ACC112 (cell line): ENCODE measurements around the gene HEXD.
"Not testable (repeated sequence)": the region's sequence is repeated elsewhere in the genome, so short reads cannot be mapped to it uniquely, and the experiment has no call there.

Experiments
- H2AFZ ChIP-seq: fragments of 200-600 bp; sonication (generic); one replicate; pipeline ENCODE4 v1.6.0; 2017; ENCODE audit warnings: antibody characterized with exemption, low read length; ENCODE audit not compliant: unreplicated experiment
- H3K27ac ChIP-seq: fragments of 200-600 bp; sonication (generic); 2 replicates; pipeline ENCODE4 v1.5.1; 2014; ENCODE audit warnings: low read depth, mild to moderate bottlenecking, antibody characterized with exemption, low read length, moderate library complexity
- H3K27me3 ChIP-seq: fragments of 200-600 bp; sonication (generic); 2 replicates; pipeline ENCODE4 v1.6.1; 2014; ENCODE audit warnings: mild to moderate bottlenecking, antibody characterized with exemption, low read length, moderate library complexity, mixed read lengths; ENCODE audit not compliant: insufficient read depth
- H3K36me3 ChIP-seq: fragments of 200-600 bp; sonication (generic); 2 replicates; pipeline ENCODE4 v1.6.1; 2016; ENCODE audit warnings: mild to moderate bottlenecking, antibody characterized with exemption, low read length, moderate library complexity, mixed read lengths; ENCODE audit not compliant: insufficient read depth
- H3K4me1 ChIP-seq: fragments of 200-600 bp; sonication (generic); one replicate; pipeline ENCODE4 v1.6.1; 2016; ENCODE audit warnings: low read length, mixed read lengths; ENCODE audit not compliant: insufficient read depth, unreplicated experiment, control insufficient read depth
- H3K4me3 ChIP-seq: fragments of 200-600 bp; sonication (generic); 2 replicates; pipeline ENCODE4 v1.5.1; 2014; ENCODE audit warnings: mild to moderate bottlenecking, low read depth, low read length
- H3K79me2 ChIP-seq: fragments of 200-600 bp; sonication (generic); one replicate; pipeline ENCODE4 v1.6.0; 2016; ENCODE audit warnings: low read length; ENCODE audit not compliant: control insufficient read depth, unreplicated experiment, insufficient read depth

HEXD gene

DNA sequence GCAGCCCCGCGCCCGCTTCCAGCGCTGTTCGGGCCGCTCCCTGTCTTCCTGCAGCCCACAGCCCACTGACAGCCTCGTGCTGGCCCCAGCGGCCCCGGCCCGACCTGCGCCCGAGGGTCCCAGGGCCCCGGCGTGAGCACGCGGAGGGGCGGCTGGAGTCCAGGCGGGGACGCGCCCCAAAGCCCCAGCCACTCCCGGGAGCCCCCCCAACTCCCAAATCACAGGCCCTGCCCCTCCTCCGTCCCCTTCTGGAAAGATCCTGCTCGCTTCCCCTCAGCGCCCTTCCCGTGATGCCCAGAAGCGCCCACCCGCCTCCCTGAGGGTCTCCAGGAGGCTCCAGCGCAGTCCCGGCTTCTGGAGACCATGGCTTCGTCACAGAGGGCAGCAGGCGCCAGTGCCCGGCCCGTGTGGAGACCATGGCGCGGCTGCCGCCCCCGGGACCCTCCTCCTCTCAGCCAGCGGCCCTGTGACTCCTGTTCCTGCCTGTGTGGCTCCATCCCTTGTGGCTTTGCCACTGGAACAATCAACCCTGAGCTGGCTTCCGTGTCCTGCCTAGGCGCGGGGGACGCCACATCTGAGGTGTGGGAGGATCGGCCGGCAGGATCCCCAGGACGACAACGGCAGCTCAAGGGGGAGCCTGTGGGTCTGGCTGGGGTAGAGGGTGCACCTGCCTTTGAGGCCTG is 42.6 kb upstream of the HEXD start:
- Histone ChIP-seq H2AFZ (no peak overlapping the region), H3K4me3 (no peak overlapping the region), H3K36me3 (no peaks in the 10 kb centered on the region), H3K79me2 (no peaks in the 10 kb centered on the region), H3K27me3 (peaks cover 49% of the 10 kb centered on the region), H3K4me1 (no peaks in the 10 kb centered on the region), H3K27ac (no peak overlapping the region)

DNA sequence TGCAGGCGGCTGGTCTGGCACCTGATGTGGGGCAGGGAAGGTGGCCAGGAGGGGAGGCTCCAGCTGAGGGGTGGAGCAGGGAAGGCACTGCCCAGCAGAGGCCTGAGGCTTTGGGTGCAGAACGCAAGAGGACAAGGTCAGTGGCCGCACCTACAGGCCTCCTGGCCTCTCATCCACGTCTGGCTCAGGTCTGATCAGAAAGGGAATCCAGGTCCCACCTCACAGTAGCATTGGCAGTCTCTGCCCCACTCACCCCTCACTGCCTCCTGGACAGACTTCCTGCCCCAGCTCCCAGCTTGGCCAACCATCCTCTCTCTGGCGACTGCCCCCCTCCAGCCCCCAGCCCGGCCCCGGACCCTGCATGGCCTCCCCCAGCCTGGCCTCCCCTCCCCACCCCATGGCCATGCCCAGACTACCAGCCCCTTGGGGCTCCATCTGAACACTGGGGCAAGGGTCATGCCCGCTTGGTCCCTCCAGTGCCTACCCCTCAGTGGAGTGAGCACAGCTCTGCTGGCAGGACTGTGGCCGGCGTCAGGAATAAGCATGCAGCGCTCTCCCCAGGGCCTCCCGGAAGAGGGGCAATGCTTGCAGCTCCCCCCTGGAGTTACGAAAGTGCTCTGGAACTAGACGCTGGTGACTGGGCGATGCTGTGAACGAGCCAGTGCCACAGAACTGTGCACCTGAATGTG is 42.0 kb upstream of the HEXD start:
- Histone ChIP-seq H2AFZ (no peak overlapping the region), H3K79me2 (no peaks in the 10 kb centered on the region), H3K4me1 (no peaks in the 10 kb centered on the region), H3K27me3 (peaks cover 43% of the 10 kb centered on the region), H3K27ac (no peak overlapping the region), H3K4me3 (no peak overlapping the region), H3K36me3 (no peaks in the 10 kb centered on the region)

- H3K27me3 ChIP-seq: peaks cover 32% of the 10 kb centered on the region
- H3K4me1 ChIP-seq, H2AFZ ChIP-seq: not testable (repeated sequence)
These were observed 40.9 kb upstream of the HEXD start for GRCh38 chr17:82377294-82377693.

GRCh38 chr17:82377924-82378740 is 40.0 kb upstream of the HEXD start:
- H3K4me3 ChIP-seq: no peak overlapping the region
- H3K36me3 ChIP-seq: no peaks in the 10 kb centered on the region
- H3K4me1 ChIP-seq: no peaks in the 10 kb centered on the region
- no peak overlapping the region for H3K27ac ChIP-seq
- H3K79me2 ChIP-seq: no peaks in the 10 kb centered on the region
- H2AFZ ChIP-seq: no peak overlapping the region
- H3K27me3 ChIP-seq: peaks cover 24% of the 10 kb centered on the region

More at GRCh38 chr17:82377294-82377693, 40.9 kb upstream of the HEXD start:
- H3K4me3 ChIP-seq, H3K27ac ChIP-seq, H3K36me3 ChIP-seq, H3K79me2 ChIP-seq: not testable (repeated sequence)

GRCh38 chr17:82378741-82379021 is 39.5 kb upstream of the HEXD start:
- no peak overlapping the region for H2AFZ ChIP-seq
- H3K27me3 ChIP-seq: peaks cover 19% of the 10 kb centered on the region
- no peaks in the 10 kb centered on the region for H3K79me2 ChIP-seq
- H3K4me3 ChIP-seq: no peak overlapping the region
- no peak overlapping the region for H3K27ac ChIP-seq
- H3K4me1 ChIP-seq: no peaks in the 10 kb centered on the region
- no peaks in the 10 kb centered on the region for H3K36me3 ChIP-seq

GRCh38 chr17:82380860-82381702 is 37.1 kb upstream of the HEXD start:
- peak overlapping the region; percentile 5 for H2AFZ ChIP-seq

GRCh38 chr17:82381703-82382009 is 36.5 kb upstream of the HEXD start:
- peaks cover 15% of the 10 kb centered on the region for H3K4me1 ChIP-seq

More at GRCh38 chr17:82380860-82381702, 37.1 kb upstream of the HEXD start:
- Histone ChIP-seq H3K36me3 (no peaks in the 10 kb centered on the region), H3K79me2 (no peaks in the 10 kb centered on the region), H3K27me3 (no peaks in the 10 kb centered on the region), H3K4me1 (peaks cover 15% of the 10 kb centered on the region), H3K27ac (no peak overlapping the region), H3K4me3 (peak overlapping the region; percentile 67)

DNA sequence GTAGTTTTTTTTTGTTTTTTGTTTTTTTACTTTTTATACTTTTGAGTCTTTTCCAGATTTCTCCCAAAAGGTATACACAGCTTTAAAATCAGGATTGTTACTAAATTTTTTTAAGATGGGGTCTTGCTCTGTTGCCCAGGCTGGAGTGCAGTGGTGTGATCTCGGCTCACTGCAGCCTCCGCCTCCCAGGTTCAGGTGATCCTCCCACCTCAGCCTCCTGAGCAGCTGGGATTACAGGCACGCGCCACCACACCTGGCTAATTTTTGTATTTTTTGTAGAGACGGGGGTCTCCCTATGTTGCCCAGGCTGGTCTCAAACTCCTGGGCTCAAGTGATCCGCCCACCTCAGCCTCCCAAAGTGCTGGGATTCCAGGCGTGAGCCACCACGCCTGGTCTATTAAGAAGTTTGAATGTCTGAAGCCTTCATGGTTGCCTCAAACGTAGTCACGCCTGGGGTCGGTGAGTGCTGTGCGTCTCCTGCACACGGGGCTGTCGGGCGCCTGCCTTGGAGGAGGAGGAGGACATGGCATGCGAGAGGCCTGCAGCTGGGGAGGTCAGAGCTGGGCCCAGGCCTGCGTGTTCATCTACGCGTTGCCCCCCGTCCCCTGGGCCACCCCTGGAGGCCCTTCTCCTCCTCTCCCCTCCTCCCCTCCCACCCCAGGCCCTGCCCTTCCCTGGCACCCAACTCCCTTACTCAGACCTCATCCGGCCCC is 35.8 kb upstream of the HEXD start:
- not testable (repeated sequence) for H3K4me3 ChIP-seq, H3K79me2 ChIP-seq, H3K27me3 ChIP-seq, H3K36me3 ChIP-seq, H2AFZ ChIP-seq, H3K27ac ChIP-seq
- H3K4me1 ChIP-seq: peaks cover 15% of the 10 kb centered on the region

More at GRCh38 chr17:82381703-82382009, 36.5 kb upstream of the HEXD start:
- not testable (repeated sequence) for H3K27ac ChIP-seq, H3K79me2 ChIP-seq, H2AFZ ChIP-seq, H3K36me3 ChIP-seq, H3K27me3 ChIP-seq
- peak overlapping the region; percentile 67 for H3K4me3 ChIP-seq

DNA sequence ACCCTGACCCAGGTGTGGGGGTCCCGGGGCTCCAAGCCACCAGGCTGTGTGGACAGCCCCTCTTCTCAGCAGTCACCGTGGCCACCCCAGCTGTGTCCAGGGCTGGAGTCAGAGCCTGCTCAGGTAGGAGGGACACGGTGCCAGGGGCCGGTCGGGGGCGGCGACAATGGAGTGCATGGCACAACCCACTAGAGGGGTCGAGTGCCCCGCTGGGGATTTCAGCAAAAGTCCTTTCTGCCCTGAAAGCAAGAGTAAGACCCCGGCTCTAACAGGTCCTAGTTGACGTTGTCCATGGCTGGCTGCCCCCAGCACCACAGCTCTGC is 35.3 kb upstream of the HEXD start:
- Histone ChIP-seq H3K36me3 (no peaks in the 10 kb centered on the region), H3K27ac (no peak overlapping the region), H2AFZ (no peak overlapping the region), H3K4me3 (no peak overlapping the region), H3K27me3 (peaks cover 3% of the 10 kb centered on the region; the same call in 1 of the 2 replicates), H3K79me2 (no peaks in the 10 kb centered on the region), H3K4me1 (peaks cover 15% of the 10 kb centered on the region)

DNA sequence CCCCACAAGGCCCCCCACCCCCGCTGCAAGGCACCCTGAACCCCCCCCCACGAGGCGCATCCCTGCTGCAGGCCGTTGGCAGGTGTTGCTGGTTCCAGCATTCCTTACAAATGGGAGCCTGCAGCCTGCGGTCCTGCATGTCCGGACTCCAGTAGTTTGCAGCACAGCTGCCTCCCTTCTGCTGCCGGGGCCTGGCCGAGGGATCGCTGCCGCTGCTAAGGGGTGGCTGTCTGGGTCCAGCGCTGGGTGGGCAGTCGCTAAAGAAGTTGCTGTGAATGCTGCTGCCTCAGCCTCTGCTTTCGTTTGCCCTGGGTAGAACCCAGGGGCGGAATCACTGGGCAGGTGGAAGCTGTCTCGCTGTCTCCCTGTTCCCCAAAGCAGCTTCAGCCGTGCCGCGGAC is 34.7 kb upstream of the HEXD start:
- Histone ChIP-seq H3K4me1 (peaks cover 15% of the 10 kb centered on the region), H3K27ac (no peak overlapping the region), H2AFZ (no peak overlapping the region), H3K4me3 (no peak overlapping the region), H3K27me3 (peaks cover 3% of the 10 kb centered on the region; the same call in 1 of the 2 replicates), H3K36me3 (no peaks in the 10 kb centered on the region), H3K79me2 (no peaks in the 10 kb centered on the region)
